ENCODE measurements around the gene CCDC186. TPM values are rescaled to one million over a fixed set of nuclear protein-coding genes. Genes with fewer than 3 reads are reported as not detected.

CCDC186 gene
- total and polyA plus RNA-seq, 2 of the 13 experiments (the other 11 are each of a cell fraction or from before 2014, with no cell fraction given) = 4.2 to 11.8 TPM

DNA sequence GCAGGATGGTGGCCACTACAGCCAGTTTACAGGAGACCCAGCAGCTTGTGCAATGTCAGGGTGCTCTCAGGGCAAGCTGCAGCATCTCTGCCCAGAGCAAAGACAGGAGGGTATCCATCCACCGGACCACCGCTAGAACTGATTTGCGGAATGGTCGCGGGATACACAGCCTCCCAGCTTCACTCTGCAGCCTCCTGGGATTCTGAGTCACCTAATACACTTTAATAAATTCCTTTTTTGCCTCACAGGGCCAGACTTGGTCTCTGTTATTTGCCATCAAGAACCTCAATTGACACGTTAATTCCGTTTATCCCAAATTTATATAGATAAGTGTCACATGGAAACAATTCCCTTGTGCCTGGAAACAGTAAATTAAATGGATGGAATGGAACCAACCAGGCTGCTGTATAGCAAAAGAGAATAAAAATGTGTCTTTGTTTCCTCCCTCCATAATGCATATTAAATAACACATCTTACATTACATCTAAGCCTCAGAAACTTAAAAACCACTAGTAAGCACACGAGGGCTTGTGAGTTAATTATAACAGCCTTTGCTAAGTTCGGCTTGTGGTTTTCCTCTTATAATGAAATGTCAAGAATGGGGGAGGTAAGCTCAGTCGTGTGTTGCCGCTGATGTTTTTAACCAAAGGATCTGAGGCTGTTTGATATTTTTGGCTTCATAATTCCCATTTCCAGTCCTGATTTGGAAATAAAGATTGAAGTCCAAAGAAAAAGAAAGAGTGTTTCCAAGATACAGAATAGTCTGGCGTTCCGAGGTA, 78.3 kb downstream of the CCDC186 start:
- WGBS (ENCODE audit: low lambda C conversion rate) = 14% methylated on average over 10 of the region's 13 CpGs
- POLR2A ChIA-PET = no interaction called here

More for the DNA sequence above, 78.3 kb downstream of the CCDC186 start:
- no peaks in the 10 kb centered on the region for H3K79me2 ChIP-seq (ENCODE audit: insufficient read depth, low read length)
- no peak overlapping the region for H3K4me2 ChIP-seq (ENCODE audit: low read depth, low read length)
- intact Hi-C loops (cut with micrococcal nuclease; ENCODE audit: unreplicated experiment) (no loop called here), in situ Hi-C loops (cut with HindIII; ENCODE audit: extremely low pct_ligation_motif_present, low pct_unique_long_range_greater_than_20kb) (no loop called here)
- no TSS peak for BruUV-seq (replicated peaks)
- H3K9ac ChIP-seq (ENCODE audit: insufficient read depth, low read depth, low read length) = no peak overlapping the region
- CTCF ChIA-PET (ENCODE audit: low intra/inter-chr PET ratio, low total read pairs) = no interaction called here
- FAIRE-seq (no peak), ATAC-seq (no peak), DNase-seq (ENCODE audit: low spot score) (no peak)
- no peaks in the 10 kb centered on the region for H3K9me3 ChIP-seq (ENCODE audit: low read length)
- TF ChIP-seq GTF2F1 (IDR thresholded peaks at IDR 0.05; ENCODE audit: low read length) (no peak), ZNF296 (CRISPR knock-in tag; conservative IDR thresholded peaks at IDR 0.05) (no peak), TCF12 (IDR thresholded peaks at IDR 0.05) (no peak), TCF12 (CRISPR knock-in tag; IDR thresholded peaks at IDR 0.05) (no peak), SMYD3 (CRISPR knock-in tag; IDR thresholded peaks at IDR 0.05) (no peak), ZNF672 (CRISPR knock-in tag; IDR thresholded peaks at IDR 0.05) (no peak), GATA4 (IDR thresholded peaks at IDR 0.05; ENCODE audit: borderline replicate concordance, low read depth) (no peak)
- TF ChIP-seq, protein P1, sequence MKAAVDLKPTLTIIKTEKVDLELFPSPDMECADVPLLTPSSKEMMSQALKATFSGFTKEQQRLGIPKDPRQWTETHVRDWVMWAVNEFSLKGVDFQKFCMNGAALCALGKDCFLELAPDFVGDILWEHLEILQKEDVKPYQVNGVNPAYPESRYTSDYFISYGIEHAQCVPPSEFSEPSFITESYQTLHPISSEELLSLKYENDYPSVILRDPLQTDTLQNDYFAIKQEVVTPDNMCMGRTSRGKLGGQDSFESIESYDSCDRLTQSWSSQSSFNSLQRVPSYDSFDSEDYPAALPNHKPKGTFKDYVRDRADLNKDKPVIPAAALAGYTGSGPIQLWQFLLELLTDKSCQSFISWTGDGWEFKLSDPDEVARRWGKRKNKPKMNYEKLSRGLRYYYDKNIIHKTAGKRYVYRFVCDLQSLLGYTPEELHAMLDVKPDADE (CRISPR knock-in tag; IDR thresholded peaks at IDR 0.05) = no peak
- TF ChIP-seq, protein P2, sequence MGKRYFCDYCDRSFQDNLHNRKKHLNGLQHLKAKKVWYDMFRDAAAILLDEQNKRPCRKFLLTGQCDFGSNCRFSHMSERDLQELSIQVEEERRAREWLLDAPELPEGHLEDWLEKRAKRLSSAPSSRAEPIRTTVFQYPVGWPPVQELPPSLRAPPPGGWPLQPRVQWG (CRISPR knock-in tag; IDR thresholded peaks at IDR 0.05; ENCODE audit: borderline replicate concordance, low read depth) = no peak
- TF ChIP-seq, protein P3, sequence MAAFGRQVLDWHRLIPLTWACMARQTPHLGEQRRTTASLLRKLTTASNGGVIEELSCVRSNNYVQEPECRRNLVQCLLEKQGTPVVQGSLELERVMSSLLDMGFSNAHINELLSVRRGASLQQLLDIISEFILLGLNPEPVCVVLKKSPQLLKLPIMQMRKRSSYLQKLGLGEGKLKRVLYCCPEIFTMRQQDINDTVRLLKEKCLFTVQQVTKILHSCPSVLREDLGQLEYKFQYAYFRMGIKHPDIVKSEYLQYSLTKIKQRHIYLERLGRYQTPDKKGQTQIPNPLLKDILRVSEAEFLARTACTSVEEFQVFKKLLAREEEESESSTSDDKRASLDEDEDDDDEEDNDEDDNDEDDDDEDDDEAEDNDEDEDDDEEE (CRISPR knock-in tag; IDR thresholded peaks at IDR 0.05) = no peak
- TF ChIP-seq, protein P4, sequence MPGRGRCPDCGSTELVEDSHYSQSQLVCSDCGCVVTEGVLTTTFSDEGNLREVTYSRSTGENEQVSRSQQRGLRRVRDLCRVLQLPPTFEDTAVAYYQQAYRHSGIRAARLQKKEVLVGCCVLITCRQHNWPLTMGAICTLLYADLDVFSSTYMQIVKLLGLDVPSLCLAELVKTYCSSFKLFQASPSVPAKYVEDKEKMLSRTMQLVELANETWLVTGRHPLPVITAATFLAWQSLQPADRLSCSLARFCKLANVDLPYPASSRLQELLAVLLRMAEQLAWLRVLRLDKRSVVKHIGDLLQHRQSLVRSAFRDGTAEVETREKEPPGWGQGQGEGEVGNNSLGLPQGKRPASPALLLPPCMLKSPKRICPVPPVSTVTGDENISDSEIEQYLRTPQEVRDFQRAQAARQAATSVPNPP (CRISPR knock-in tag; IDR thresholded peaks at IDR 0.05) = no peak
- TF ChIP-seq, protein P5, sequence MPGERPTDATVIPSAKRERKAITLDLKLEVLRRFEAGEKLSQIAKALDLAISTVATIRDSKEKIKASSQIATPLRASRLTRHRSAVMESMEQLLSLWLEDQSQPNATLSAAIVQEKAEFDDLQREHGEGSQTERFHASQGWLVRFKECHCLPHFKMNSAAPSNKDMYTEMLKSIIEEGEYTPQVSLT (CRISPR knock-in tag; IDR thresholded peaks at IDR 0.05; ENCODE audit: borderline replicate concordance, low read depth) = no peak
- H3K36me3 ChIP-seq (replicated peaks in 1 of 2; ENCODE audit: control insufficient read depth in 1 of 2, insufficient read depth in 2 of 2, low read length in 2 of 2) = no peaks in the 10 kb centered on the region
- H4K20me1 ChIP-seq (ENCODE audit: insufficient read depth, low read length) = no peaks in the 10 kb centered on the region
- H3K4me1 ChIP-seq (ENCODE audit: insufficient read depth, low read length) = peaks cover 14% of the 10 kb centered on the region
- H3K27ac ChIP-seq (ENCODE audit: extremely low read length, insufficient read depth, low read length) = no peak overlapping the region
- H3K4me3 ChIP-seq (replicated peaks in 1 of 3; ENCODE audit: insufficient read depth in 1 of 3, low read depth in 2 of 3, low read length in 3 of 3) = no peak overlapping the region
- H2AFZ ChIP-seq (ENCODE audit: low read length) = no peak overlapping the region
- H3K27me3 ChIP-seq (ENCODE audit: control insufficient read depth in 1 of 2, insufficient read depth in 2 of 2, low read length in 2 of 2) = peaks cover 1 to 23% of the 10 kb centered on the region in 2 experiments; a peak in 4 of 5 replicates

All from HepG2 (cell line).